Measurements from ENCODE around the gene FMO3.

FMO3 gene

DNA sequence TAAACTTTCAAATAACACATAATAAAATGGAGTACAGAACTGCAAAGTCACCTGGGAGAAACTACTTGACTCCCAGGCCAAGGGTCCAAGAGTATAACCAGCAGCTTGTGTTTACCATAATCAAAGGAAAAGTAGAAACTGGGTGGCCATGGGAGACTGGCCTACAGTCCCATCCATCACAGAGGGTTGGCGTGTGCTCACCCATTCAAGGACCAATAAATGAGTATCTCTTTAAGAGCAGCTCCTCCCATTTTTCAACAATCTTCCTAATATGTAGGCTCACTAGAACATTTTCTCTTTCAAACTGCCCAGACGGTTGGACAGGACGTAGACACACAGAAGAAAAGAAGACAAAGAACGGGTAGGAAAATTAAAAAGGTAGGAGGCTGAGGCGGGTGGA is at the start of gene FMO3:
Gene FMO3, plus strand, starts transcription at position 302 of the 400 bp plus-strand sequence. CDS start 1,754 bp downstream, outside the sequence.
- no peak for DNase-seq

DNA sequence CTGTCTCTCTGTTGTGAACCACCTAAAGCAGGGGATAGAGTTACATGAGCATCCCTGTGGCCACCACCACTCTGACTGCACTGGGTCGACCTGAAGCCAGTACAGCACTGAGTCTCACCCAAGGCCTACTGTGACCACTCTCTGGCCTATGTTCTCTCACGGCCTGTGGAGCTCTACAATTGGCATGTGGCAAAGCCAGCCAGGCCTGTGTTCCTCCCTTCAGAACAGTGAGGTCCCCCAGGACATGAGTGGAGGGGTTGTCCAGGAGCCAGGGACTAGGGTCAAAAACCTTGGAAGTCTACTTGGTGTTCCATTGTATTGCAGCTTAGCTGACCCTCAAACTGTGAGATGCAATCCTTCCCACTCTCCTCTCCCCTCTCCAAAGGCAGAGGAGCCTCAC is 42.7 kb upstream of the FMO3 start:
- DNase-seq: no peak

DNA sequence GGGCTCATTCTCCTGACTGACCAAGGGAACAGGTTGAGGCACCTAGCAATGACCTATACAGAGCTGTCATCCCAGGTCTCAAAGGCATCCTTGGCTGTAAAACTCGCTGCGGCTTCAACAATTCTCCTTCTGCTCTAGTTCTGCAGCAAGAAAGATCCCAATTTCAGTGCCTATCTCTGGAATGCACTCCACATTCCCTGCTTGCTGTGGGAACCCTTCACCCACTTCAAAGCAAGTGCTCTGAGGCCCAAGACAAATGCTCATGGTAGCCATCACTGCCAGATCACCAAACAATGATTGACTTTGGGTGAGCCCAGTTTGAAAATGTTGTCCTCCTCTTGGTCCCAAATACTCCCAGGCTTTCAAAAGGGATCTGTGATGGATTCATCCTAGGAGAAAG is 37.7 kb upstream of the FMO3 start:
- DNase-seq: no peak

DNA sequence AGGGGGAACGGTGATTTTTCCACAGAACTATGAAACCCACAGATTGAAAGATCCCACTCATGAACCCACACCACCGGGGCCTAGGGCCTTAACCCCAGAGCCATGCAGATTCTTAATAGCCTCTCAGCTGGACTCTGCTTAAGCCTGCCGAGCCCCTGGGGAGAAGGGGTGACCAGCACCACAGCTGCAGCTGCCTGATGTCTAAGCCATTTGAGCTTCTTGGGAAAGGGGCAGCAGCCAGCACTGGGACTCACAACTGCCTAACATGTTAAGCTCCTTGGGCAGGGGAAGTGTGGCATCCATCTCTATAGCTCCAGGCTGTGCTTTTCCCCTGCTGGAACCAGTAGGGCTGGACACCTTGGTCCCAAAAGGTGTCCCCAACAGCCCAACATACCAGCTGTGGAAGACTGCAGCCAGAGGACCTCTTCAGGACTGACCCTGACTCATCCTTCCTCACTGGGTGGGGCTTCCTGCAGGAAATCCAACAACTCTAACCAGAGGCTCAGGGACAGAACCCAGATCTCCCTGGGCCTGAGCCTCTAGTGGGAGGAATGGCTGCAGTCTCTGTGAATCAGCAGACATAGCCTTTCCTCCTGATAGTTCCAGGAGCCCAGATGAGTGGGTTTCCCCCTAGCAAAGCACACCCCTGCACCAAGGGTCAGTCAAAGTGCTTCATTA is 34.6 kb upstream of the FMO3 start:
- no peak for DNase-seq

DNA sequence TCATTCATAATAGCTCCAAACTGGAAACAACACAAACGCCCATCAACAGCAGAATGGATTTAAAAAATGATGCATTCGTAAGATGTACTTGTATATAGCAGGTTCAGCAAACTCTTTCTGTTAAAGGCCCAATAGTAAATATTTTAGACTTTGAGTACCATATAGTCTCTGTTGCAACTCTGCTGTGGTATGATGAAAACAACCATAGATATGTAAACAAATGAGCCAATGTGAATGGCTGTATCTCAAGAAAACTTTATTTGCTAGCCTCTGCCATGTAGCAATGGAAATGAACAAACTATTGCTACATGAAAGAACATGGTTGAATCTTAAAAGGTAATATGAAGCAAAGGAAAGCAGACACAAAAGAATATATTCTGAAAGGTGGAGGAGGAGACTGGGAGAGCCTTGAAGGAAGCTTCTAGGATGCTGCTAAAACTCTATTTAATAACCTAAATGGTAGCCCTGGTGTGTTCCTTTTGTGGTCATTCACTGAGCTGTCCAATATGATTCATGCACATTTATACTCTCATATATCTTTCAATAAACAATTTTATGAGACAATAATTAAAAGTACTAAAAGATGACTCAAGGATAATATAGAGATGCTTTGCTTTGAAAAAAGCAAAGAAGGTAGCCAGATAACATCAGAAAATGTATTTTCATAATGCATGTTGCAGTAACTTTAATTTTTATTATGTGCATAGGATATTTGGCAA is 29.1 kb upstream of the FMO3 start:
- no peak for DNase-seq

DNA sequence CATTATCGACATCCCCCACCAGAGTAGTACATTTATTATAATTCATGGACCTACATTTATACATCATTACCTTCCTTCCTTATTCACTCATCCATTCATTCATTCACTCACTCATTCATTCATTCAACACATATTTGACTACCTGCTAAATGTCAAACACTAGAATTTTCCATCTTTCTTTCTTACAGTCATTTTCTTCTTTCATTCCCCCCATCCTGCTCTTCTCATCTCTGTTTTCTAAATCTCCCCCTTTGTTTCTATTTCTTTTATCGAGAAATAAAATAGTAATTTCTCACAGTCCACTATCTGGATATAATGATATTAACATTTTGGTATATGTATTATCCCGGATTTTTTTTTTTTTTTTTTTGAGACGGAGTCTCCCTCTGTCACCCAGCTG is 27.8 kb upstream of the FMO3 start:
- no peak for DNase-seq

DNA sequence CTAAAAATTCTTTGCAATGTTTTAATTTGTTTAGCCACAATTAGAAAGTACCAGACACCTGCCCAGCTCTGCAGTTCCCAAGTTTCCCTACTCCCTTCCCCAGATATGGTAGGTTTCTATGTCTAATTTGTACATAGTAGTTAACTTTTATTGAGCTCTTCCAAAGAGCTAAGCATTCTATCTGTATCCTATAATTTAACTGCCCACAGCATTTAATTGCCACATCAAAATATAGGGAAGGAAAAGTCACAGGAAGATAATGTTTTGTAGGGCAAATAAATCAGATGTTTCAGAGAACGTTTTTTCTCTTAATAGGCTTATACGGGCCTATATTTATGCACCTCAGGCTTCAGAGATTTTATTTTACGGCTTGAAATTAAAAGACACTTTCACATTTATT is 15.7 kb upstream of the FMO3 start:
- no peak for DNase-seq

DNA sequence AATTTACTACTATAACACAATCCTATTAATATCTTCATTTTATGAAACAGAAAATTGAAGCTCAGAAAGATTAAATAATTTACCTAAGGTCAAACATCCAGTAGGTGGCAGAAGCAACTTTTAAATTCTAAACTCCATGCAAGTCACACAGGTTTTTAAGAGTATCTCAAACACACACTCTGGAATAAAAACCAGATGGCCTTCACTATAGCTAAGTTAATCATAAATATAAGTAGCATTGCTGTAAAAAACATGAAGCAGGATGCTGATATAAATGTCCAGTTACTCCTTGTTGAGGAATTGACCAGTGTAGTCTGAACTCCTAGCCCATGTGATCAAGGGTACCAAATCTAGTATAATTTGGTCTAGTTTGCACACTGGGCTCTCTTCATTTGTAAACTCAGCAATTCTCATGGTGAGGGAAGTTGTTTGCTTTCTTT is 9.4 kb upstream of the FMO3 start:
- DNase-seq: no peak

DNA sequence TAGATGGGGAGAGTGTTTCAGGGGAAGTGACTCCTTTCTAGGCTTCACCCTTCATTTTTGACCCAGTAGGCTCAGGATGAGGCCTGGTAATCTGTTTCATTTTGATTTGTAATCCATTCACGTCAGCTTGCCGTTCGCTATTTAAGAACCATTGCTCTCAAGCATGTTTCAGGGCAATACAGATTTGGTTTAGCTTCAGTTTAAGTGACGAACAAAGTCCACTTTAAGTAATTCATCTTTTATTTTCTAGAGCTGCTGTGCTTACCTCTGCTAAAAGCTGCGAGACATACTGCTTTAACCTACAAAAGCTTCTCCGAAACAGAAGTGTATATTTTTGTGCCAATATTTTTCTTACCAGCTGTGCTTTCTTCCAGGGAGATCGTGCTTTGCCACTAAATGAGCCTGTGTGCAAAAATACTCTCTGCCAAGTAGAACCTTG is 8.9 kb upstream of the FMO3 start:
- DNase-seq: no peak

DNA sequence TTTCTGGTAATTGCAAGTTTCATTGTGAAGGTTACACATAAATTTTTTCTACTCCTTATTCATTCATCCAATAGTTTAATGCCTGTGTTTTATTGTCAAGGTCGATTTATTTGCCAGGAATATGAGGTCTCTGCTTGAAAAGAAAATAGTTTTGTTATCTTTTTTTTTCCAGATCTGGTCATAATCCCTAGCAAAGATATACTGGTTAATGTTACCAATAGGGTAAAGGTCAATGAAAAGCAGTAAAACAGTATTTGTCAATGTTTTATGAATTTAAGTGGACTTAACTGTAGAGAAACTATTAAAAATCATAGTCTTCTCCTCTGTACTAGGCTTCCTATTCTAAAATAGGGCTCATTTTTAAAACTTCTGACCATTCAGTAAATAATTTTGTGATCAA is 8.1 kb upstream of the FMO3 start:
- no peak for DNase-seq

DNA sequence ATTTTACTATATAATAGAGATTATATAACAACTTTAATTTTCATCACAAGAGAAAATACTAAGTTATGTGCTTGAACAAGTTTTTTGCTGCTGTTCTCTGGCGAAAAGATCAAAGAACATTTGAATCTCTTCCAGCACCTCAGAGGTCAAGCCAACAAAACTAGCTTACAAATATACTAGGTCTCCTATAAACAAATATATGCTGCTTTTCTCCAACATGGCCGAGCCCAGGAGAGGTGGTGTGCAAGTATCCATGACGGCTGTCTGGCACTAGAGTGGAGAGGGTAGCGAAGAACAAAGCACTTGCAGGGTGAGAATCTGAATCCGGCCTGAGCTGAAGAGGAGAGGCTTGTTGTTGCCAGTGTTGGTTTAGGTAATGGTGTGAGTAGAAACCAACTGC is 7.5 kb upstream of the FMO3 start:
- no peak for DNase-seq

DNA sequence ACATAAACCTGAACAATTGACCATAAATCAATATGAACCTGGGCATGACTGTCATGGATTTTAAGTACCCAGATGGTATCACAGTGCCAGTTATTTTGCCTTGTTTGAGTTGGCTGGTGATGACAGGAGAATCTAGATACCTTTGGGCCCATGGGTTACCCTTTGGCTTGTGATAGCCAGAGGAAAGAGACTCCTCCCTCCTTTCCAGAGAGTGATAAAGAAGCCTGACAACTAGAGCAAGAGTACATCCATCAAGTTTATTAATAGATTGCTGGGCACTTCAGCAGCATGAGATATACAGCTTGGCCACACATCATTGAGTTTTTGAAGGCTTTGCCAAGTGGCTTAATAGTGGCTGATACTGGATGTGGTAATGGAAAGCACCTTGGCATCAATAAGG is 6.6 kb upstream of the FMO3 start:
- DNase-seq: no peak

DNA sequence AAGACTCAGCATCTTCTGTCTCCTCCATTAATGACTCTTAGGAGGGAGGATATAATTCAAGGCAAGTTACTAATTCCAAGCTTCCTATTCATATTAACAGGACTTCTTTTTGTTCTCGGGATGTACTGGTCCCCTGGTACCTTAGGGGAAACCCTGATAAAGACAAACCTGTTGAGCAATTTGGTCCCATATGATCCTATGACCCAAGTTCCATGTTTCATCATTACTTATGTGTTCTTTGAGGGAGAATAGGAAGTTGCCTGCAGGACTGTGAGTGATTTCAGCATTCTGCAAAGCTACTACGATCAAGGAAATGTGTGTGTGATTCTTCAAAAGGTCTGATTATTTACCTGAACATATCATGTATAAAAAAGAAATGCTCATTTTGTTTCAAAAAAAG is 5.8 kb upstream of the FMO3 start:
- no peak for DNase-seq

DNA sequence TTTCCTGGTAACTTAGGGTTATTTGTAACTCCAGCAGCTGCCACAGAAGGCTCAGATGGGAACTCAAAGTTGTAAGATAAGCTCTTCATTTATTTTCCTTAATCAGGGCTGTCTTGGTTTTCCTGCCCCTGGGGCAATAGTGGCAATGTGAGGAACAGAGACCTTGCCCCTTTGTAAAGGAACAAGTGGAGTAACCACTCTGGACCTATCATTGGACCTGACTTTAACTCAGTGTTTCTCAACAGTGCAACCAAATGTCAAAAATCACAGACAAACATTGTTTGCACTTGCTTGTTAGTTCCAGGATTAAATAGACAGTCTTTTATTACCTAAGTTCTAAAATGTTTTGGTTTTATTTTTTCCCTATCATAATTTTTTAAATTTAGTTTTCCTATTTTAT is 2.8 kb upstream of the FMO3 start:
- DNase-seq: no peak

DNA sequence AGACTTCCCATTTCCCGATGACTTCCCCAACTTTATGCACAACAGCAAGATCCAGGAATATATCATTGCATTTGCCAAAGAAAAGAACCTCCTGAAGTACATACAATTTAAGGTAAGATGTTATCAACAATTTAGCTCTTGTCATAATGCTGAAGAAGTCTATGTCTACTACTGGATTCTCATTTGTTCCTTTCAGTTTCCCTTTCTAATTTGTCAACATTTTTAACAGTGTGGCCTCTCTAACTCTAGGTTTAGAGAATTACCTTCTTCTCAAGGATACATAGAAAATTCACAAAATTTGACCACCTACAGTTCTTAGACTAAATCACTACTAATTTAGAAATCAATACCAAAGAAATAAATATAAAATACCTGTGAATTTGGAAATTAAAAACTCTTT is 13.2 kb downstream of the FMO3 start:
- DNase-seq: no peak

DNA sequence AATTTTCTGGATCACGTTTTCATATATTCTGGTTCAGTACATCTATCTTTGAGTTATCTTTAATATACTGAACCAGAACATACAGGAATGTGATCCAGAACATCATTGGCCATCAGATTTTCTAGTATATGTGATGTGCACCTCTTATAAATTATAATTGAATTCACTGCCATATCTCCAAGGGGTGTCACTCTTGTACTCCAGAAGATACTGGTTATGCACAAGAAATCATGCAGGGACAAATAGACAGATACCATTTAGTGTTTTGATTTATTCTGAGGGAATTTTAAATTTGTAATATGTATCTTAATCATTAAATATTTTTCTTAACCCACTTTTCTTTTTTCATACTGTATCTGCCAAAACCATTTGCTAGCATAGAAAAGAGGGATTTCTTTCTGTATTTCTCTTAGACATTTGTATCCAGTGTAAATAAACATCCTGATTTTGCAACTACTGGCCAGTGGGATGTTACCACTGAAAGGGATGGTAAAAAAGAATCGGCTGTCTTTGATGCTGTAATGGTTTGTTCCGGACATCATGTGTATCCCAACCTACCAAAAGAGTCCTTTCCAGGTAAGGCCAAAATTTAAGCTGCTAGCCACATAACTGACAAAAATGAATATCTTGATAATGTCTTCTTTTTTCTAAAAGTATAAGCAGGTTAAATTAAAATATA is 16.7 kb downstream of the FMO3 start:
- DNase-seq: no peak

DNA sequence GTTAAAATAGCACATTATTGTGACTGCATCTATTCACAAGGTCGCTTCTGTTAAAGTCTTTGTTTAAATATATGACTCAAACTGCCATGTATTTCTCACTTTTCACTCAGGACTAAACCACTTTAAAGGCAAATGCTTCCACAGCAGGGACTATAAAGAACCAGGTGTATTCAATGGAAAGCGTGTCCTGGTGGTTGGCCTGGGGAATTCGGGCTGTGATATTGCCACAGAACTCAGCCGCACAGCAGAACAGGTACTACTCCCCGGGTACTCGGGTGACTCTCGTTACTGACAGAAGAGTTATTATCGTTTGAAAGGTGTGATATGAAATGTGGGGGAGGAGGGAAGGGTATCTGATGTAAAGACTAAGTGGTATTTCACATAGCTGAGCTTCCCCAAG is 17.3 kb downstream of the FMO3 start:
- no peak for DNase-seq

DNA sequence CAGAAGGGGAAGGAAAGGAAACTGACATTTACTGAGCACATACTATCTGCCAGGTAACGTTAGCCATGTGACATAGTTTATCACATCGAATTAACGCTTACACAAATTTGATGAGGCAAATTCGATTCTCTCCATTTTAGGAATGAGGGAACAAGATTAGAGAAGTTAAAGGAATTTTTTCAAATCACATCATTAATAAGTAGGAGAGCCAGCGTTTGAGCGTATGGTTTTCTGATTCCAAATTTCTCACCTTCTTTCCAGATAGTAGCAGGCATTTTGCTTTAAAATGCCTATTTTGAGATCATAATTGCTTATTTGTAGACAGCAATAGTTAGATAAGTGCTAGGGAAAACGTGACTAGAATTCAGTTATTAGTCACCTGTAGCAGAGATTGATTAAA is 19.3 kb downstream of the FMO3 start:
- no peak for DNase-seq

DNA sequence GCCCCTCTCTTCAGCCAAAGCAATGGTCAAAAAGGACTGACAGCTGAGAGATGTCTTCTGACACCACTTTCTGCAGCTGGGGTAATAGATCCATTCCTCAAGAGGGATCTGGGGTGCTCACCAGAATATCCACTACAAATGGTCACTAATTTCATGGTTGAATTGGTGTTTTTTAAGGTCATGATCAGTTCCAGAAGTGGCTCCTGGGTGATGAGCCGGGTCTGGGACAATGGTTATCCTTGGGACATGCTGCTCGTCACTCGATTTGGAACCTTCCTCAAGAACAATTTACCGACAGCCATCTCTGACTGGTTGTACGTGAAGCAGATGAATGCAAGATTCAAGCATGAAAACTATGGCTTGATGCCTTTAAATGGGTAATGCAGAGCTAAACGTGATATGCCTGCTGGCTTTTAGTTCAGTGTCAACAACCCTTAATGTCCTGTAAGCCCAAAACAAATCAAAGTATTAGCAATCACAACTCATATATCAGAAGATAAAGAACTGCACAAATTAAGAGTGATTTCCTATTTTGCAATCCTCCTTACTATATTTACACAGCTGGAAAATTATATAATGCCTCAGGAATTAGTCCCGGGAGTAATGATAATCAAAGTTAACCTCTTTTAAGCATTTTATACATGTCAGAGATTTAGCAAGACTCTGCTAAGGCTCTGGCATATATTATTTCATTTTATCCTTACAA is 20.1 kb downstream of the FMO3 start:
- no peak for DNase-seq

DNA sequence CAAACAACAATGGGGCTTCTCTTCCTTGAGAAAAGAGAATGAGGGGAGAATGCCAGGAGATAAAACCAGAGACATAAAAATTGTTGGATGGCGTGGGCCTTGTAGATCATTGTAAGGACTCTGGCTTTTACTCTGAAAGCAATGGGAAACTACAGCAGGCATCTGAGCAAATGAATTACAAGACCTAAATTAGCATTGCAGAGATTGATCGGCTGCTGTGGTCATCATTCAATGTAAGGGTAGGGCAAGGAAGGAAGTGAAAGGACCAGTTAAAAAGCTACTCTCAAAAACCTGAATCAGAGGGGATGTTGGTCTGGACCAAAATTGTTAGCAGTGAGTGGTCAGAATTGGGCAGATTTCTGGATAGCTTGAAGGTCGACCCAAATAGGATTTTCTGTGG is 21.4 kb downstream of the FMO3 start:
- DNase-seq: no peak

DNA sequence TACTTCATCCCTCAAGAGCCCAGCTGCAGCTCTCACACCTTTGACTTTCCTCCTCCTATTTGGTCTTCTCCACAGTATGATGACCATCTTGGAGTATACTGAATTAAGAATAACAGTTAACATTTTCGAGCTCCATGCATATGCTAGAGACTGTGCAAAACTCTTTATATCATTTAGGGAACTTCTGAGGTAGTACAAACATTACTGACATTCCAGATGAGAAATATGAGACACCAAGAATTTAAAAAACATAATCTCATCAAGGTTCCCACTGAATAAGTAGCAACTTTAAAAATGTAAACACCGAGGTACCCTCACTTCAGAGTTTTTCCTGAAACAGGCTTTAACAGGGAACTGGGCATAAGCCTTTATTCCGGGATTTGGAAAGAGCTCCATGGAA is 22.7 kb downstream of the FMO3 start:
- no peak for DNase-seq

DNA sequence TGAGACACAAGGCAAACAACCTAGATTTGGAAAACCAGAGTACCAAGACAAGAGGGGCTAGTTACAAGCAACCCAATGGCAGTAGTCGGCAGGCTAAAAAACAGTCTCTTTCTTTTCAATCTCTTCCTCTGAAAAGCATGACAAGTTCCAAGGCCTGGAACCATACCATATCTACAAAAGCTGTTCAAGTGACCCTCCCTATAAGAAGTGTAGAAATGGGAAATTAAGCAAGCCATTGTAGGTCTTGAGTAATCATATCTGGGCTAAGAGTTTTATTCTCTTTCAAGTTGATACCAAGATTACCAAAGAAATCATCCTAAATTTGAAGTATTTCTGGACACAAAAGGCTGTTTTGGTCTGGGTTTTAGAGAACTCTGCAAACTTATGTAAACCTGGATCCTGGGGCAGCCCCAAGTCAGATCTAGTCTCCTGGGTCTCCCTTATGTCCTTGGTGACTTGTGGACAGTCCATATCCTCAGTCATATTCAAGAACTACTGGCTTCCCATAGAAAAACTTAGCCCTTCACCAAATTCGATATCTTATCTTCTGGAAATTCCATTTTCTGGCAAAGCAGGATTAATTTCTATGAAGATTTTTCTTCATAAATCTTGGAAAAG is 24.7 kb downstream of the FMO3 start:
- DNase-seq: no peak

DNA sequence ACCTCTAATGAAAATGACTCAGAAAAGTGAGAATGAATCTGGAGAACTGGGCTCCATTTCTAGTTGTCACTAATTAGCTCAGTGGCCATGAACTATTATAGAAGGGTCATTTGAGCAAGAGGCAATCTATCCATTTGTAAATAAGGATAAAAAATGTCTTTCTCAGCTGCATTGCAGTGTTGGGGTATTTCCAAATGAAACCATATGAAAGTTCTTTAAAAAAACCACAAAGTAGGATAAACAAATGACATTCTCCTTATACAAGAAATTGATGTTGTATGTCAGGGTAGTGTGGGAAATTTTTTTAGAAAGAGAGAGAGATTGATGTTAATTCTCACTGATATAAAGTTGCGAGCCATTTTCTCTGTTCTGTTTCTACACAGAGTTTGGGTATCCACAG is 26.0 kb downstream of the FMO3 start:
- DNase-seq: no peak

Measured in activated CD4-positive, alpha-beta T cell treated with anti-CD3 and anti-CD28 coated beads for 4 hours (primary cell).